GM12864 (cell line): ENCODE results near the gene TYMS.

ENCODE experiments used
- DNase-seq: peaks from one replicate; pipeline ENCODE4 v3.0.0-alpha.2; 2011; ENCODE audit warnings: low read depth
- H3K4me3 ChIP-seq: 2 replicates; pipeline ENCODE4 v1.5.1; 2011; ENCODE audit warnings: mild to moderate bottlenecking, low read depth, low read length, control low read depth
- TF ChIP-seq, protein P1 (sequence below): IDR thresholded peaks from 2 replicates; pipeline ENCODE4 v1.5.1; 2011; ENCODE audit warnings: low read depth, mild to moderate bottlenecking, moderate library complexity, low read length, control low read depth, inconsistent platforms; ENCODE audit errors: missing control alignments

Gene TYMS

DNA sequence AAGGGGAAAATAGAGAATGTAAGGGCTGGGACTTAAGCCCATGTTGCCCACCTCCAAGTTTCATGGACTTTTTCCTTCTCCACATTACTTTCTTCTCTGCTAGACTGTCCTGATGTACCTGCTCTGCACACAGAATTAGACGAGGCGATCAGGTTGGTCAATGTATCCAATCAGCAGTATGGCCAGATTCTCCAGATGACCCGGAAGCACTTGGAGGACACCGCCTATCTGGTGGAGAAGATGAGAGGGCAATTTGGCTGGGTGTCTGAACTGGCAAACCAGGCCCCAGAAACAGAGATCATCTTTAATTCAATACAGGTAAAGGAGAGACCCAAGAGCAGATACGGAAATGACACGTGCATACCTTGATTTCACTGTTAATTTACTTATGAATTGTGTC, 16.2 kb upstream of the TYMS start:
- TF ChIP-seq, protein P1, sequence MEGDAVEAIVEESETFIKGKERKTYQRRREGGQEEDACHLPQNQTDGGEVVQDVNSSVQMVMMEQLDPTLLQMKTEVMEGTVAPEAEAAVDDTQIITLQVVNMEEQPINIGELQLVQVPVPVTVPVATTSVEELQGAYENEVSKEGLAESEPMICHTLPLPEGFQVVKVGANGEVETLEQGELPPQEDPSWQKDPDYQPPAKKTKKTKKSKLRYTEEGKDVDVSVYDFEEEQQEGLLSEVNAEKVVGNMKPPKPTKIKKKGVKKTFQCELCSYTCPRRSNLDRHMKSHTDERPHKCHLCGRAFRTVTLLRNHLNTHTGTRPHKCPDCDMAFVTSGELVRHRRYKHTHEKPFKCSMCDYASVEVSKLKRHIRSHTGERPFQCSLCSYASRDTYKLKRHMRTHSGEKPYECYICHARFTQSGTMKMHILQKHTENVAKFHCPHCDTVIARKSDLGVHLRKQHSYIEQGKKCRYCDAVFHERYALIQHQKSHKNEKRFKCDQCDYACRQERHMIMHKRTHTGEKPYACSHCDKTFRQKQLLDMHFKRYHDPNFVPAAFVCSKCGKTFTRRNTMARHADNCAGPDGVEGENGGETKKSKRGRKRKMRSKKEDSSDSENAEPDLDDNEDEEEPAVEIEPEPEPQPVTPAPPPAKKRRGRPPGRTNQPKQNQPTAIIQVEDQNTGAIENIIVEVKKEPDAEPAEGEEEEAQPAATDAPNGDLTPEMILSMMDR: no peak

DNA sequence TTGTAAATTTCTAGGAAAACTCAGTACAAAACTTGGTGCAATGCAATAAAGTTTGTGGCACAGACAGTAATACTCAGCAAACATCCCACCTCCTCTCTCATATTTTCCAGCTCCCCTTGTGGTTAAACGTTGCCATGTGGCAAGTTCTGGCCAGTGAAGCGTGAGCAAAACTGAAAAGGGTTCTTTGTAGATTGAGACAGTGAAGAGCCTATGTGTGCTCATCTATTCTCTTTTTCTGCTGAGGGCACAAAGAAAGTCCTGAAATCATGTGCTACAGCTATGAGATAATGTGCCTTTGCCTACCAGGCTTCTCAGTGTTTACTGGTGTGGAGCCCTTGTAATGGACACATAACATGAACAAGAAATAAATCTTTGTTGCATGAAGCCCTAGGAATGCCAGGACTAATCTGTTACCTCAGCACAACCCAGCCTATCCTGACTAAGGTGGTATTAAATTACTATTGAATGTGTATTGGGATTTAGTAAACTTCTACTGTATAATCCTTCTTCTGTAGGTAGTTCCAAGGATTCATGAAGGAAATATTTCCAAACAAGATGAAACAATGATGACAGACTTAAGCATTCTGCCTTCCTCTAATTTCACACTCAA, 13.0 kb upstream of the TYMS start:
- TF ChIP-seq, protein P1: no peak
- no peak overlapping the region for H3K4me3 ChIP-seq
- no peak for DNase-seq

More for the DNA sequence above, 16.2 kb upstream of the TYMS start:
- no peak overlapping the region for H3K4me3 ChIP-seq
- DNase-seq: no peak

DNA sequence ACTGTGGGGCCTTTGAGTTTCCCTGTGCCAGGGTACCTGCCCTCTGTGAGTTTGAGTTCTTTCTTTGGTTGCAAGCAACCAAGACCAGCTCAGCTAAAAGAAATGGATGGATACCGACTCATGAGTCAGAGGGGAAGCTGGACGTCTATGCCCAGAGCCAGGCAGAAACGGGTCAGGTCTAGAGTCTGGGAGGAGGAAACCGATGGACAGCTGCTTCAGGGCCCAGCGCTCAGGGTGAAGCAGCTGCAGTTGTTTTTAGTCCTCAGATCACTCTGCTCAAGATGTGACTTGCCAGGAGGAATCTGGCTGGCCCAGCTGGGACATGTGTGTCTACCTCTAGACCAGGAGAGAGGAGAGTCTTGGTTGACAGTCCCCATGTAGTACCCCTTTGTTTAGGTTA, 10.1 kb upstream of the TYMS start:
- no peak overlapping the region for H3K4me3 ChIP-seq
- TF ChIP-seq, protein P1: no peak
- no peak for DNase-seq

DNA sequence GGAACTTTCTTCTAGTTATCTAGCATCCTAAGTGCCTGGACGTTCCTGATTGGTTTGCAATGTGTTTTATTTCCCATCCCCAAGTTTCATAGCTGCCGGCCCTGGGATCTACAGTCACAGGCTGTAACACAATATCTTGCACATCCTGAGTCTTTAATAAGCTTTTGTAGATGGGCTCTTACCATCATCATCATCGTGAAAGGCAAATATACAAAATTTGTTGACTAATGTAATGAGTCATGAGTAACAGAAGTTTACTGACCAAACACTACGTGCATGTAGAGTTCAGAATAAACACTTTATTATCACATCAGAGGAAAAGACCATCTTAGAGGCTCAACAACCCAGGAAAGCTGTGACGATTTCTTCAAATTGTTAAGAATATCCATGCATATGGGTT, 8.1 kb upstream of the TYMS start:
- DNase-seq: no peak
- no peak overlapping the region for H3K4me3 ChIP-seq
- TF ChIP-seq, protein P1: no peak

DNA sequence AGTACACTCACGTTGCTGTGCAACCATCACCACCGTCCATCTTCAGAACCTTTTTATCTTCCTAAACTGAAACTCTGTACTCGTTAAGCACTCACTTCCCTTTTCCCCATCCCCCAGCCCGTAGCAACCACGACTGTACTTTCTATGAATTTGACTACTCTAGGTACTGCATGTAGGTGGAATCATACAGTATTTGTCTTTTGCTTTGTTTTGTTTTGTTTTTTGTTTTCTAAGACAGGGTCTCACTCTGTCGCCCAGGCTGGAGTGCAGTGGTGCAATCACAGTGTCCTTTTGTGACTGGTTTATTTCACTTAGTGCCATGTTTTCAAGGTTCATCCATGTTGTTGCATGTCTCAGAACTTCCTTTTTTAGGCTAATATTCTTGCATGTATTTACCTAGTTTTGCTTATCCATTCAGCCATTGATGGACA, 7.0 kb upstream of the TYMS start:
- no peak overlapping the region for H3K4me3 ChIP-seq

DNA sequence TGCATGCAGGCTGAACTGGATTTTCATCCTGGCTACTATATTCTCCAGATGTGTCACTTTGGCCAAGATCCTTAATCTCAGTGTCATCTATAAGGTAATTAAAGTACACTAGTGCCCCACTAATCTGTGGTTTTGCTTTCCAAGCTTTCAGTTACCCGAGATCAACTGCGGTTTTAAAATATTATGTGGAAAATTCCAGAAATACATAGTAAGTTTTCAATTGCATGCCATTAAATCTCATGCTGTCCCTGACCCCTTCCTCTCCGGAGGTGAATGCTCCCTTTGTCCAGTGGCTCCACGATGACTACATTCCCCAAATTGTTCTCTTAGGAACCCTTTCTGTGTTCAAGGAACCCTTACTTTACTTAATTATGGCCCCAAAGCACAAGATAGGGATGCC, 5.3 kb upstream of the TYMS start:
- DNase-seq: no peak
- H3K4me3 ChIP-seq: no peak overlapping the region
- TF ChIP-seq, protein P1: no peak

More for the DNA sequence above, 7.0 kb upstream of the TYMS start:
- DNase-seq: no peak
- TF ChIP-seq, protein P1: no peak

DNA sequence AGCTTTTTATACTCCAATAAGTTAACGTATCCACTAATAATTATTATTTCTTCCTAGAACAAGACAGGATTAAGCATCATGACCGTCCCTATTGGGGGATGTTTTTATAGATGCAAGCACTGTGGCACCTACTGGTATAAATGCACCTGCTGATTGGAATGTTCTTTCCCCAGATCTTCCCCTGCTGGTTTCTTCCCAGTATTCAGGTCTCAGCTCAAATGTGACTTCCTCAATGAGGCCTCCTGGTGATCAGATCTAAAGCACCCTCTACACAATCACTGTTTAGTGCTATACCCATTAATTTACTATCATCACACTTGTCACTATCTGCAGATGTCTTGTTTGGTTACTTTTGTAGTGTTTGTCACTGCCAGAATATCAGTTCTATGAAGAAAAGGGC, 3.9 kb upstream of the TYMS start:
- TF ChIP-seq, protein P1: no peak

More for the DNA sequence above, 3.9 kb upstream of the TYMS start:
- no peak for DNase-seq
- no peak overlapping the region for H3K4me3 ChIP-seq
